GM12892 (cell line): ENCODE results near the gene CBFA2T3.

Source experiments
- DNase-seq: peaks from one replicate; pipeline ENCODE4 v3.0.0; 2011; ENCODE audit not compliant: insufficient read length
- FAIRE-seq: peaks from 2 replicates; lab custom pipeline; 2011; peaks lifted over from hg19 to GRCh38; lab: Jason Lieb, UNC
- POLR2A ChIP-seq: IDR thresholded peaks from 2 replicates; pipeline ENCODE4 v1.6.1; 2011; ENCODE audit warnings: low read depth, low read length, control low read depth
- POLR2AphosphoS5 ChIP-seq: IDR thresholded peaks from 2 replicates; pipeline ENCODE4 v1.6.1; 2011; ENCODE audit warnings: low read depth, low read length, control low read depth
- TAF1 ChIP-seq: IDR thresholded peaks from 2 replicates; pipeline ENCODE4 v1.6.1; 2011; ENCODE audit warnings: low read depth, mild to moderate bottlenecking, control low read depth, low read length, borderline replicate concordance

CBFA2T3 gene

GRCh38 chr16:88830783-88831182 lies 146.2 kb downstream of the CBFA2T3 start:
- DNase-seq = no peak
- TF ChIP-seq POLR2AphosphoS5 (no peak), POLR2A (no peak), TAF1 (no peak)
- no peak for FAIRE-seq

- TF ChIP-seq POLR2AphosphoS5 = no peak
- TF ChIP-seq POLR2A = no peak
- TF ChIP-seq TAF1 = no peak
- DNase-seq (no peak), FAIRE-seq (no peak)
Observed at GRCh38 chr16:88830258-88830657, 146.7 kb downstream of the CBFA2T3 start.

GRCh38 chr16:88828711-88829110 lies 148.3 kb downstream of the CBFA2T3 start:
- FAIRE-seq (no peak), DNase-seq (no peak)
- TF ChIP-seq POLR2A (no peak), TAF1 (no peak), POLR2AphosphoS5 (no peak)

GRCh38 chr16:88827727-88828126 lies 149.3 kb downstream of the CBFA2T3 start:
- no peak for TF ChIP-seq TAF1
- no peak for TF ChIP-seq POLR2AphosphoS5
- no peak for TF ChIP-seq POLR2A
- DNase-seq (no peak), FAIRE-seq (no peak)

- FAIRE-seq = no peak
- TF ChIP-seq TAF1 (no peak), POLR2AphosphoS5 (no peak), POLR2A (no peak)
Observed at GRCh38 chr16:88826070-88826840, 150.8 kb downstream of the CBFA2T3 start.

GRCh38 chr16:88825146-88825545 lies 151.9 kb downstream of the CBFA2T3 start:
- DNase-seq (no peak), FAIRE-seq (no peak)
- no peak for TF ChIP-seq POLR2A
- TF ChIP-seq POLR2AphosphoS5 = no peak
- no peak for TF ChIP-seq TAF1

More at GRCh38 chr16:88826070-88826840, 150.8 kb downstream of the CBFA2T3 start:
- no peak for DNase-seq
